ENCODE measurements around the gene ANKRD62. TPM values are rescaled to one million over a fixed set of nuclear protein-coding genes. Genes with fewer than 3 reads are reported as not detected.

Gene ANKRD62
- total RNA-seq: not detected in 2 replicates

GRCh38 chr18:12093520-12094257 lies at the start of gene ANKRD62:
Gene ANKRD62, plus strand, starts transcription at chr18:12093843. Its CDS starts 175 bp downstream, at chr18:12094018.

Other genes with a start within 250 kb of the ANKRD62 start
- gene CHMP1B, start 242.4 kb upstream of the ANKRD62 start, total RNA-seq: 30.0 and 33.8 TPM in 2 replicates
- 21.8 and 23.8 TPM in 2 replicates for gene MPPE1, start 185.5 kb upstream of the ANKRD62 start, total RNA-seq
- gene IMPA2, start 112.3 kb upstream of the ANKRD62 start, total RNA-seq: 9.9 and 30.1 TPM in 2 replicates
- not detected in 2 replicates for gene CIDEA, start 160.5 kb downstream of the ANKRD62 start, total RNA-seq
- 492 and 509 TPM in 2 replicates for gene TUBB6, start 214.4 kb downstream of the ANKRD62 start, total RNA-seq